ENCODE data around the gene RIOK1.

DNA sequence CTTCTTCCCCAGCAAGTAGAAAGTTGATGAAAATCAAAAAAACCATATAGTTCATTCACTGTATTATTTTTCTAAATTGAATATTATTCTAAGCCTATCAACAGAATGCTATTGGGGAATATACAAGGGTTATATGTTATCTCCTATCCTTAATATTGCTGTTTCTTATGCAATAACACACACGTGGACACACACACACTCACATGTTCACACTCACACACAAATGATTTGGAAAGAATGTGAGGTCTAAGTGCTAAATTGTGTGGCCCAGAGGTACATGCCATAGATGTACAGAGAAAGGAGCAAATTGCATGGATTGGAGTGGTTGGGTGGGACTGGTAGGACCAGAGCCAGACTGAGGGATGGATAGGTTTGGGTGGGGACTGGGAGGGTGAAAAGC lies 45.1 kb downstream of the RIOK1 start:
- TF ChIP-seq EP300 (IDR thresholded peaks at IDR 0.05; ENCODE audit: low read depth) (no peak), POLR2A (IDR thresholded peaks at IDR 0.05) (no peak), POLR2AphosphoS5 (IDR thresholded peaks at IDR 0.05) (no peak)
- TF ChIP-seq, protein P1, sequence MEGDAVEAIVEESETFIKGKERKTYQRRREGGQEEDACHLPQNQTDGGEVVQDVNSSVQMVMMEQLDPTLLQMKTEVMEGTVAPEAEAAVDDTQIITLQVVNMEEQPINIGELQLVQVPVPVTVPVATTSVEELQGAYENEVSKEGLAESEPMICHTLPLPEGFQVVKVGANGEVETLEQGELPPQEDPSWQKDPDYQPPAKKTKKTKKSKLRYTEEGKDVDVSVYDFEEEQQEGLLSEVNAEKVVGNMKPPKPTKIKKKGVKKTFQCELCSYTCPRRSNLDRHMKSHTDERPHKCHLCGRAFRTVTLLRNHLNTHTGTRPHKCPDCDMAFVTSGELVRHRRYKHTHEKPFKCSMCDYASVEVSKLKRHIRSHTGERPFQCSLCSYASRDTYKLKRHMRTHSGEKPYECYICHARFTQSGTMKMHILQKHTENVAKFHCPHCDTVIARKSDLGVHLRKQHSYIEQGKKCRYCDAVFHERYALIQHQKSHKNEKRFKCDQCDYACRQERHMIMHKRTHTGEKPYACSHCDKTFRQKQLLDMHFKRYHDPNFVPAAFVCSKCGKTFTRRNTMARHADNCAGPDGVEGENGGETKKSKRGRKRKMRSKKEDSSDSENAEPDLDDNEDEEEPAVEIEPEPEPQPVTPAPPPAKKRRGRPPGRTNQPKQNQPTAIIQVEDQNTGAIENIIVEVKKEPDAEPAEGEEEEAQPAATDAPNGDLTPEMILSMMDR (IDR thresholded peaks at IDR 0.05): no peak
